SKM-1 (cell line): ENCODE results near the gene SNX27.
"Not testable (repeated sequence)": the region's sequence is repeated elsewhere in the genome, so short reads cannot be mapped to it uniquely, and the experiment has no call there.

Experiments
- DNase-seq: peaks from one replicate; lab custom pipeline; 2025; ENCODE audit not compliant: unreplicated experiment; lab: John Stamatoyannopoulos, UW

The SNX27 gene

GRCh38 chr1:151718666-151719065, 106.8 kb downstream of the SNX27 start:
- no peak for DNase-seq

- no peak for DNase-seq
Measured at GRCh38 chr1:151720125-151720524, 108.3 kb downstream of the SNX27 start.

GRCh38 chr1:151720554-151720953, 108.7 kb downstream of the SNX27 start:
- DNase-seq = no peak

GRCh38 chr1:151720974-151721787, 109.3 kb downstream of the SNX27 start, which contains the start of gene RIIAD1:
Gene RIIAD1, plus strand, starts transcription at chr1:151721522. Its CDS starts 15 bp downstream, at chr1:151721537.
- DNase-seq = no peak

GRCh38 chr1:151721788-151722510, 110.1 kb downstream of the SNX27 start:
- no peak for DNase-seq

GRCh38 chr1:151723726-151724370, 112.0 kb downstream of the SNX27 start:
- no peak for DNase-seq

- no peak for DNase-seq
Measured at GRCh38 chr1:151728151-151729054, 116.6 kb downstream of the SNX27 start.

GRCh38 chr1:151729157-151729965, 117.5 kb downstream of the SNX27 start:
- DNase-seq = no peak

GRCh38 chr1:151729966-151730291, 118.1 kb downstream of the SNX27 start:
- no peak for DNase-seq

GRCh38 chr1:151733126-151733525, 121.3 kb downstream of the SNX27 start:
- DNase-seq = no peak

- not testable (repeated sequence) for DNase-seq
Measured at GRCh38 chr1:151733995-151734394, 122.1 kb downstream of the SNX27 start.

GRCh38 chr1:151737026-151737425, 125.2 kb downstream of the SNX27 start:
- no peak for DNase-seq

- no peak for DNase-seq
Measured at GRCh38 chr1:151737479-151737878, 125.6 kb downstream of the SNX27 start.

GRCh38 chr1:151739590-151740355, 127.9 kb downstream of the SNX27 start:
- no peak for DNase-seq

GRCh38 chr1:151741516-151741915, 129.7 kb downstream of the SNX27 start:
- no peak for DNase-seq
